Central memory CD4-positive, alpha-beta T cell (primary cell): ENCODE data around the gene GRPR.
A peak's percentile ranks its signal among the peaks of the same experiment; 100 is the strongest.

Experiments used
- DNase-seq: peaks from one replicate; pipeline ENCODE4 v3.0.0; 2022
- total RNA-seq, 3 experiments: gene quantifications; one replicate each; lab custom pipeline; 2026; lab: John Stamatoyannopoulos, UW

GRPR gene
- total RNA-seq, result 0 to 0.19 (median 0.07) reads per million in 3 experiments

DNA sequence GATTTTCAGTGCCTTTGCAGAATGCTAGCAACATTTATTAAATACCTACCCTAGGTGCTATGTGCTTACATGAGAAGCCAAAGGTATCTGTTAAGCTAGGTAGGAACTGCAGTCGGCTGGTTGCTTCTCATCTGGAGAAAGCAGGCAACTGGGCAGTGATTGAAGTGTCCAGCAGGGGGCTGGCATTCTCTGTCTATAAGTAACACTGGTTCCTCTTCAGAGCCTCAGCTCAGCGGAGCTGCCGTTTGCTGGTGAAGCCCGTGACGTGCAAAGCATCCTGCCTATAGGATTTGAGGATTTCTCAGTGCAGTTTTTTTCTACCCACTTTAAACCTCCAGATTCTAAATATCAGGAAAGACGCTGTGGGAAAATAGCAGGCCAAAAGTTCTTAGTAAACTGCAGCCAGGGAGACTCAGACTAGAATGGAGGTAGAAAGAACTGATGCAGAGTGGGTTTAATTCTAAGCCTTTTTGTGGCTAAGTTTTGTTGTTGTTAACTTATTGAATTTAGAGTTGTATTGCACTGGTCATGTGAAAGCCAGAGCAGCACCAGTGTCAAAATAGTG lies at the start of gene GRPR:
TSS of gene GRPR (plus strand) at position 344 of the 565 bp plus-strand sequence. CDS start 389 bp downstream, outside the sequence.
- DNase-seq, result peak; percentile 22

DNA sequence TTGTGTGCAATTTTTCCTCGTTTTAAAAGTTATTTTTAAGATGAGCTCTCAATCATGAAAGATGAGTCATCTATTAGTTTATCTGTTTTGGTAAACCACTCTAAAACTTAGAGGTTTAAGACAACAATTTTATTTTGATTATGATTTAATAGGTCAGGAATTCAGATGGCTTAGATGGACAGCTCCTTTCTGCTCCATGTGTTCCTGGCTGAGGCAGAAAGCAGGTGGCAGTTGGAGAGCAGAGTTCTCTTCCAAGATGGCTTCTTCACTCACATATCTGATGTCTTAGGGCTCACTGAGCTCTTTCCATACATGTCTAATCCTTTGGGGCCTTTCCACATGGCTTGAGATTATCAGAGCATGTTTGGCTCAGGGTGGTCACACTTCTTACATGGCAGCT lies 48.3 kb upstream of the GRPR start:
- DNase-seq, result no peak

DNA sequence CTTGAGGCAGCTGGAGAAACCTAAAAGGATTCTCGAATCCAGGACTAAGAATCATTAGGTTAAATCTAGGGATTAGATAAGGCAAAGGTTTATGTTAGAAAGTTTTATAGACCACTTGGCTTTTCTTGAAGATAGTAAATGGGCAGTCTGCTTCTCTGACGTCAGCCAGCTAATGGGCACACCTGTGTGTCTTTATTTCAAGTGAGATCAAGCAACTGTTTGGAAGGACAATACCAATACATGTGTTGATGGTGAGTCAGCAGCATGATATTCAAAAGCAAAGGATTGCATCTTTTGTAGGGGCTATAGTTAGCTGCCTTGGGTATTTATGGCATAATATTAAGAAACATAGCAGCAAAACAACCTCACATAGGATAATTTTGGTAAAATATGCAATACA lies 46.5 kb upstream of the GRPR start:
- DNase-seq, result no peak

DNA sequence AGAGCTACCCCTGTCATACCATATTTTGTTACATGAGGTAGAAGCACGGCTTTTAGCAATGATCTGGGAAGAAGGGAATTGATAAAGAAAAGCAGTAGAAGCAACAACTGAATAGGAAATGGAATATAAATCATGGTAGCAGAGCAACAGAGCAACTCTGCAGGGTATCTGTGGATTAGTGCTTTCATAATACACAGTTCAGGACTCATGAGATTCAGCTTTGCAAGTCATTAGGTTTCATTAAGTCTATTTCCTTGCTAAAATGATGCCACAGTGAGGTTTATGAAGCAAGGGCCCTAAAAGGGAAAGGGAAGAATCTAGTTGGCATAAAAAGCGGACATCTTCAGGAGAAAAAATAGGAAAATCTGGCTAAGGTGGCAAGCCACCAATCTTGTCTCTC lies 45.6 kb upstream of the GRPR start:
- no peak for DNase-seq

DNA sequence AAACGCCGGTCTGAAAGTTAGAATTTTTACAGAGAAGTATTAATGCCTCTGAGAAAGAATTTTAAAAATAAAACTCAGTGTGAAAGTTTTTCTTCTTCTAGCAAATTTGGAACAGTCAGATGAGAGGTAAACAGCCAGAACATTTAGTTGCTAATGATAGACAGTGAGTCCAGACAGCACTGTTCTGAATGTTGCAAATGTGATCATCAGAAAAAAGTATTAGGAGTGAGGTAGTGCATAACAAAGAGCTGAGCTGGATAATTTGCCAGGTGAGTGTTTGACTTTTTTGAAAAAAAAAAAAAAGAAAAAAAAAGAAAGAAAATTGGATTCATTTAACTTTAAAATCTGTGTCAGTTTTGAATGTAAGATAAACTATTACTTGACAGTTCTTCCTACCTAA lies 42.0 kb upstream of the GRPR start:
- DNase-seq, result no peak

DNA sequence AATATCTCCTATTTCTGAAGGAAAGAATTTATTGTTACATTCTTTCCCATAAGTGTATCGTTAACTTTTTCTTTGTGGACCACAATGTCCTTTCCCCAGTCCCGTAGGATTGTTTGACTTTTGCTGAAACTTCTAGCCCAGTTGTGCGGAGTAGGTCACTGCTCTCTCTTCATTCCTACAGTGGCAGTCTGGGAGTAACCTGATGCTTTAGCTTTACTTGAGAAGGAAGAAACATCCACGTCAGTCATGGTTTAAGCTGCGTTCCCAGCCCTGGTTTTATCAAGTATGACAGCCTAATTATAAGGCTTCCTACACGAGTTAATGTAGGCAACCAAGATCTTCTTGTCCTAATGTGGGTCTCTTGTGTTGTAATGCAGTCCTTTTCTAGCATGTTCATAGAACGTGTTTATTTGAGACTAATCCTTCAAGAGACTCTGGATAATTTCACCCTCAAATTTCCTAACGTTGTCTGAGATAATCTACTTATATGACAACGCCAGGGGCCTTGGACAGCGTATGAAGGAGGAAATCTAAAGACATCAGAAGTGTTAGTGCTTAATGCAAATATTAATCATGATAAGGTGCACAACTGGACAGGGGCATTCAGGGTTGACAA lies 40.8 kb upstream of the GRPR start:
- DNase-seq, result no peak

DNA sequence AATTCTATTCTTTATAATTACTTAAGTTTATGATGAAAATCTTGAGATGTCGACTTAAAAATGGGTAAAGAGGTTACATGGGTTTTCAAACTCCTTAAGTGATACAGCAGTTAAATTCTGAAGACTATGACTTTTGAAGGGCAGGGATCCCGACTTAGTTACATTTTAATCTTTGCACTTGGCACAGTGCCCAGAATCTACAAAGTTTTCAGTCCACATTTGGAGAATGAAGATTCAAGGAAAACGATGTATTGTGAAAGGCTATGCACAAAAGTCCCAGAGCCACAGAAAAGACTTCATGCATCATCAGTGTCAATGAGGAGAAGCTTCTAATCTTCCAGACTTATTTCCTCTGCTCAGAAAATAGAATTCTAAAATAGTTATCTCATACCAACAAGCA lies 36.3 kb upstream of the GRPR start:
- DNase-seq, result no peak

DNA sequence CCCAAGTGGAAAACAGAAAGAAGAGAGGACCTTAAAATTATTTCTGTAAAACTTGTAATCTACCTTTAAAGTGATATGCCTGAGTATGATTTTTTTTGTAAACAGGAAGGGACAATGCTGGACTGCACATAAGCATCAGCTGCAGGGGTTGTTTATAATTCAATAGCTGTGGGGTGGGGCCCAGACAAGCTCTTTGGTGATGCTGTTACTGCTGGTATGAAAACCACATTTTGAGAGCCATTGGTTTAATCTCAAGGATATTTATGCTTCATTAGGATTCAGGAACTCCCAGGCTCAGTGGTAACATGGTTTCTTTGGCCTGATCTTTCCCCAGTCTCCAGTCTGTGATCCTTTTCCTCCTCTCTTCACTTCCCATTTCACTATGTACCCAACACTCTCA lies 34.3 kb upstream of the GRPR start:
- DNase-seq, result no peak

DNA sequence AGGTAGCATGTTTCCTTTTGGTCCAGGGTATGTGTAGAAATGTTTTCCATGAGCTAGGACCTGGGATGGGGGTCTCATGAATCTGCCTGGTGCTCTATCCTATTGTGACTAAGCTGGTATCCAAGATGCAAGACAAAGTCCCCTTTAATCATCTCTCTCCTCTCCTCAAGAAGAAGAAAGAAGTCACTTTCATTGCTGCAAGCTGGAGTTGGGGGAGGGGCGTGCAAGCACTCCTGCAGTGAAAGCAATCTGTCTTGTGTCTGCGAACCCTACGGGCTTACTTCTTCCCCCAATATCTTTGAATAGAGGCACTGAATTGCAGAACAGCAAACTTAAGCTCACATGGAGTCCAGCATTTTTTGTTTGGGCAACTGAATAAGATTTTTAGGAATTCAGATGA lies 27.2 kb upstream of the GRPR start:
- DNase-seq, result no peak

DNA sequence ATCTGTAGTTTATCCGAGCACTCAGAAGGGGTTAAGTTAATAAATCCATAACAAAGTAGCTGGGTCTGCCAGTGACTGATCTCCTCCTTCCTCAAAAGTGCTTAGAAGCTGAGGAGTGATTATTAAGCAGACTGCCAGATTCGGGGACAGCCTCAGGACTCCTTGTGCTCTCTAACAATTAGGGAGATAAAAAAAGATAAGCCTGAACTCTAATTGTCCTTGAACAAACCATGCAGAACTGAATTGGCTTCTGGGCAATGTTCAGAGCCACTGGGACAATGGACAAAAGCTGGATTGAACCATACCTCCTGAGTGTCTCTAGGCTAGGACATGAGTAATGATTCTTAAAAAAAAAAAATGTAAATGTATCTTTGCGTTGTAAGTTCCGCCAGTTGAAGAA lies 22.7 kb upstream of the GRPR start:
- no peak for DNase-seq

DNA sequence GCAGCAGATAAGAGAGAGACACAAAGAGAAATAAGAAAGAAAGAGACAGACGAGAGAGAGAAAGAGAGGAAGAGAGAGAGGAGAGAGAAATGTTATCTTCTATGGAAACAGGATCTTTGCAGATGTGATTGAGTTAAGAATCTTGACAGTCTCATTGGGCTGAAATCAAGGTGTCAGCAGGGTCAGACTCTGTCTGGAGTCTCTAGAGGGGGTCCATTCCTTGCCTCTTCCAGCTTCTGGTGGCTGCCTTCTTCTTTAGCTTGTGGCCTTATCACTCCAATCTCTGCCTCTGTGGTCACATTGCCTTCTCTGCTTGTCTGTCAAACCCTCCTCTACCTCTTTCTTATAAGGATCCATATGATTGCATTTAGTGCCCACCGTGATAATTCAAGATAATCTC lies 21.8 kb upstream of the GRPR start:
- no peak for DNase-seq

DNA sequence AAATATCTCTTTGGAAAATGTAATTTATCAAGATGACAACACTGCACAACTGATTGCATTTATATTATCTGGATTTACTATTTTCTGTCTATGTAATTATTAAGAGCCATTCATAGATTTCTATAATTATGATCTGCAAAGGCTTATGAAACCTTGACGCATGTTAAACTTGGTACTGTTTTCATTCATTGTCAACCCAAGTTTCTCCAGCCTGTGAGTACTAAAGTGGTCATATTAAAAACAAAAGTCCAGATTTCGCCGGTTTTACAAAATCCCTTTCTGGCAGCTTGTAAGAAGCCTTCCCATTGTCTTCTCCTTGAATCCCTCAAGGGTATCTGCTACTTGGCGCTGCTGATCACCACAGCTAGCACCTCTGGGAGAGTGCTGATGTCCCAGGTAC lies 19.7 kb upstream of the GRPR start:
- no peak for DNase-seq

DNA sequence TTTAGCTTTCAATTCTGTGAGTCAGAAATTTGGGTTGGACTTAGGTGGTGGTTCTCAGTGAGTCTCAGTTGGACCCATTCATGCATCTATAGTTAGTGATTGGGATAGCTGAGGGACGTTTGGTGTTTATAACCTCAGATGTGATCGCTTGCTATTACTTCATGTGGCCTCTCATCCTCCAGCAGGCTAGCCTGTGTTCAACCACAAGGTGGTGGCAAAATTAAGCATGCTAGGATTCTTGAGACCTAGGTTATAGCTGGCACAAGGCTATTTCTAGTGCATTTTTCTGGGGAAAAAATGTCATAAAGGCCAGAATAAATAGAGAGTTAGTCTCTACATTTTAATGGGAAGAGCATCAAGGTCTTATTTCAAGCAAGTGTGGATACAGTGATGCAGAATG lies 10.9 kb upstream of the GRPR start:
- DNase-seq, result no peak

DNA sequence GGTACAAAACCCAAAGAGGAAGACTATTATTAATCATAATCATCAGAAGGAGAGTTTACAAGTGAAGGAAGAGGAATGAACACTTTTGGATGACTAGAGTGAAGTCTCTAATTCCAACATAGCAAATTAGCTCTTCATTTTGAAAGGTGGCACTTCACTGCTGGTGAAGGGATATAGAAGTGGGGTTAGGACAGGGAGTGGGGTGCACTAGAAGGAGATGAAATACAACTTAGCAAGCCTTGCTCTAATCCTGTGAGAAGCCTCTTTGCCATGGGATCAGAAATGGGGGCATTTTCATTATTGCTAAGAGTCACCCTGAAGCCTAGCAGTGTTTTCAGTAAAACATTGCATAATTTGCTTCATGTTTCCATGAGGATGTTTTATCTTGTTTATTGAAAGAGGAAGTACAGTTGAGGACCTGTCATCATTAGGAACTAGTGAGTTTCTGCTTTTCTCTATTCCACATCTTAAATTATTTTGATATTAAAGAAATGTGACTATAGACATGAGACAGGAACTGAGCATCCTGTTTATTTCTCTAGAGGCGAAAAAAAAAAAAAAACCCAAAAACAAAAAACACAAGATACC lies 9.3 kb upstream of the GRPR start:
- no peak for DNase-seq

DNA sequence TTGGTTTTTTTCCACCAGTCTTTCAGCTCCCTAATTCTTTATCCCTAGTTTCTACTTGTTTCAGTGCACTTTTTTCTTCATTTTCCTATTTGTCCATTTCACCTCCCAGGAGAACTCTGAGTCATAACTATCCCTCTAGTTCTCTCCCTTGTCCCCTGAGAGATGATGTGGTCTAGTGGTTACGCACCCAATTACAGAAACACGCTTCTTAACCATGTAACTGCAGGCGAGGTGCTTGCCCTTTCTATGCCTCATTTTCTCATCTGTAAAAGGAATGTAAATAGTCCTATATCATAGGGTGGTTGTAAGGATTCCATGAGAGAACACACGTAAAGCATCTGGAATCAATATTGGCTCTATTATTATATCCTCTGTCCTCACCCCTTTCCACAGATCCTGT lies 8.8 kb upstream of the GRPR start:
- DNase-seq, result no peak

DNA sequence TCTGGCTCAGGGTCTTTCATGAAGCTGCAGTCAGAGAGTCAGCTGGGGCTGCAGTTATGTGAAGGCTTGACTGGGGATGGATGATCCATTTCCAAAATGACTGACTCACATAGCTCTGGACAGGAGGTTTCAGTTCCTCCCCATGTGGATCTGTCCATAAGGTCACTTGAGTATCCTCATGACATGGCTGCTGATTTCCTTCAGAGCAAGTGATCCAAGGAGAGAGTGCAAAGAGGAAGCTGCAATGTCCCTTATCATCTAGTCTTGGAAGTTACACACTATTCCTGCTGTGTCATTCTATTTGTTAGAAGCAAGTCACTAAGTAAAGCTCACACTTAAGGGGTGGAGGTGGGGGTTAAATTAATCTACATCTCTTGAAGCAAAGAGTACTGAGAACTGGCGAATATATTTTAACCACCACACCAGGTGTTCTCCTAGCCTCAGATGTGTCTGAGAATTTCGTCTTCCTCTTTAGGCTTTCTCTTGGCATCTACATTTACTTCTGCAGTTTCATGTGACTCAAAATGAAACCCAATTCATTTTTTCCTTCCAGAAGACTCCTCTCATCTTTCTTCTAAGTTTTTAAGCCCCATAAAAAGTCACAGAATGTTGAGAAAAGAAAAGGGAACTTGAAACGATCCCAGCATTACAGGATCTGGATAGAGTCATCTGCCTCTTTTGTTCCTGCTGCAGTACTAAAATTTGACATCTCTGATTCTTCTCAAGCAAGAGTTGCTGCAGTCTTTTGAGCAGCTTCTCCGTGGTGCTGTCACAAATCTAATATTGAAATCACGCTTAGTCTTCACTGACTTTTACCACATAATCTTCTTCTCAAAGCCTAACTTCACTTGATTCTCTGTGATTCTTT lies 3.8 kb upstream of the GRPR start:
- DNase-seq, result no peak

DNA sequence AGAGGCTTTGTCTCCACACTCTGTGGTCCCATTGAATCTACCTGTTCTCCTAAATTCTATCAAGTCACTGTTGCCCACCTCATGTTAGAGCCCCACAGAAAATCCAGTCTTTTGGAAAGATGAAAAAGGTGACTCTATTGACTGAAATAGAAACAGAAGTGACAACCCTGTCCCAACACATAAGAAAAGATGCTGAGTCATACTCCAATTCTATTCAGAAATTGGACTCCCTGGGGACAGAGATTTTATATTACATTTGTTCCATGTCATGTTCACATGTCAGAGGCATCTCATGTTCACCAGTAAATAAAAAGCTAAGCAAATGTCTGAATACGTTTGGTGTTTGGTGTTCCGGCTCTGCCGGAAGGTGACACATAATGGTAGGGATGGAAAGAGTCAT lies 2.9 kb upstream of the GRPR start:
- no peak for DNase-seq

DNA sequence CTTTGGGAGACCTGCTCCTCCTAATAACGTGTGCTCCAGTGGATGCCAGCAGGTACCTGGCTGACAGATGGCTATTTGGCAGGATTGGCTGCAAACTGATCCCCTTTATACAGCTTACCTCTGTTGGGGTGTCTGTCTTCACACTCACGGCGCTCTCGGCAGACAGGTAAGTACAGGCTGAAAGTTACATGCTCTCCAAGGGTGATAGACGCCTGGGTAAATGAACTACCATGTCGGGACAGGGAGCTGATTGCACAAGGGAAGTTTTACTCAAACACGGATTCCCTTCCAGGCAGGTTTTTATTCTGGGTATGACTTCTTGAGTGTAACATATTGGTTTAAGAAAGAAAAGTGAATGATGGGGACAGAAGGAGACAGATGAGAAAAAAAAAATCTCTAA lies 836 bp downstream of the GRPR start:
- DNase-seq, result no peak

DNA sequence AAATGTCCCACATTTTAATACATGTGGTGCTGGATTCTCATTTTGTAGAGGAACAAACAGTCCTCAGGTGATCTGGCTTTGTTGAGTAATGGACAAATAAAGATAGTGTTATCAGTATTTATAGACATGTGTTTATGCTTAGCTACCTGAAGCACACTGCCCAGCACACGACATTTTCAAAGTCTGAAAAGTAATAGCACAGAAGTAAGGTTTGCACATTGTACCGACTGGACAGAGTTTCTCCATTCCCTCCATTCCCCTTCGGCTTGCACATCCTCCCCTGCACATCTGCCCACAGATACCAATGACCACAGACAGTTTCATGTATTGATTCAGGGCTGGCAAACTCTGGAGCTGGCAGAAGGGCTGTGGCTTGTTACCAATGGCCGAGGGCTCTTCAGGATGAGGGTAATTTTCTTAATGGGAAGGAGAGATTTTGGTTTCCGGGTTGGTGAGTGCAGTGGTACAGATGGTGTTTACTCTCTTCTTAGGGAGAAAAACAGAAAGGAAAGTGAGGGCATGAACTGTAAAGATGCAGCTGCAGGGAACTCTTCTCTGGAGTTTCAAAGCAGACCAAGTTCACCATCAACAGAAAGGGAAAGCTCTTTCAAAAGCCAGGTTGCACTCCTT lies 2.3 kb downstream of the GRPR start:
- no peak for DNase-seq

DNA sequence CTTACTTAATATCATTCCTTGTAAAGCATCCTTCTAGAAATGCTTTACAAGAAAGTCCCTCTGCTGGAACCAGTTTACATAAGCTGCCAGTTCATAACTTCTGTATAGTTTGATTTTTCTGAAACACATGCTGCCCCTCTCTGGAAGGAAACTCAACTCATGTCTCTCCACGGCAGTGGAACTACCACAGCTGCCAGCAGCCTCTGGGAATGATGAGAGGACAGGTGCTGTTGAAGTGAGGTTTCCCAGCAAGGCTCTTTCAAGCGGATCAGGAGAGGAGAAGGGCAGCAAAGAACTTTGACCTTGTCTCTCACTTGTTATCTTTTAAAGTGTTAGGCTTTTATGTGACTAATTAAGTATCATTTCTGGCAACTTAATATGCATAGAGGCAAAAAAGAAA lies 7.3 kb downstream of the GRPR start:
- DNase-seq, result no peak

DNA sequence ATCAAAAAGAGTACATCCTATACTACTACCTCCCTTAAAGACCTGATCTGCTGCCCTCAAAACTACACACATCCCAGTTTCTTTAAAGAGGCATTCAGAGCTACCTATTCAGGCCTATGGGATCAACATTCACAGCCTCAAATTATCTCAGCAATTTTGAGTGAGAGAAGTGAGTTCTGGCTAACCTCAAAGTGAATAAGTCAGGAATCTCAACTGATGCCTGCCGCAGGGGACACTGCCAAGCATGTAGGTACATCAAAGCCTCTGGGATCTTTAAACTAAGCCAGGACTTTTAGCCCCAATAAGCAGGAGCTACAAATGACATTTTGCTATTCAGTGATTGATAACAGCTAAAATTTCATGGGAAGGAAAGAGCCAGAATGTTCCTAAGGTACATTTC lies 11.6 kb downstream of the GRPR start:
- no peak for DNase-seq

DNA sequence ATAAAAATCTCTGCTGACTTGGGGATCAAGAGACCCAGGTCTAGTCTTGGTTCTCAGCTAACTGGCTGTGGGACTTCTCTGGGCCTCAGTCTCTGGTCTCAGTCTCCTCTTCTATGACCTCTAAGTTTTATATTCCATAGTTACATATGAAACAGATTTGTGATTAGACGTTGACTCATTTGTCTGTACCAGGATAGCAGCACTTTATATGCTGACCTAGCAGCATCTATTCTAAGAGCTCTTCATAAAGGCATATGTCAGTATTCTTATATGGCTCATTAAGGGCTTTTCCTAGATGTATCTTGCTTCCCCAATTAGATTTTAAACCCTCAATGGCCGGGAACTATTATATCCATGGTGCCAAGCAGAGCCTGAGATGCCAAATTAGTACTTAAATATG lies 12.7 kb downstream of the GRPR start:
- DNase-seq, result no peak

DNA sequence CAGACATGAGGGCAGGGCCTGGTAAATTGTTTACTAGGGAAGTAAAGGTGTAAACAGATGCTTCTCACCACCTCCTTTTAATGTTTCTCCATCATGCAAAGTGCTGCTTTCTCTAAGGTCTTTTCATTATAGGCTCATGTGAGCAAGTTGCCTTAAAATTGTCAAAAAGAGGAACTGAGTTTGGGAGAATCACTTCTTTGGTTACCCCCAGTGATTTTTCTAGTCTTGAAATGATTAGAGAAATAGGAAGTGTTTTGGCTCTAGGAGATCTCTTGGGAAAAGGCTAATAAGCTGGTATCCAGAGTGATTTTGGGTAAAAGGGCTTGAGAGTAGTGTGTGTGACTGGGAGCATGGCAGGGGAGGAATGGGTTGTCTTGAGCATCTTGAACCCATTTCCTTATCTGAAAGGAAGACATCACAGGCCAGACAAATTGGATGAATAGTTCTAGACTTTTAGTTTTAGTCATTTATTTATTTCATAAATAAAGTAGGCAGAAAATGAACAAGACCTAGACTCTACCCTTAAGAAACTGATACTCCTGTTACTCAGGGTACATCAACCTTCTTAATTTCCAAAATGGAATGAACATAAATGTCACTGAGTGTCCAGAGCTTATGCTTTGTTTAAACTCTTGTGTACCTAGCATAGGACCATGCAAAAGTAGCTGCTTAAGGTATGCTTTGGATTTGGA lies 14.2 kb downstream of the GRPR start:
- no peak for DNase-seq
